Omental fat pad (tissue), 4 donors: ENCODE results near the gene AP1M2. TPM values are rescaled to one million over a fixed set of nuclear protein-coding genes. Genes with fewer than 3 reads are reported as not detected.

Source experiments
- ATAC-seq: fragments of 150-250 bp; one replicate; pipeline ENCODE4 v1.9.1; 2016; ENCODE audit warnings: mild to moderate bottlenecking, moderate library complexity; ENCODE audit not compliant: low FRiP score
- DNase-seq: peaks from one replicate; pipeline ENCODE4 v3.0.0-alpha.2; 2019; ENCODE audit warnings: low spot score
- total RNA-seq, 4 donors: library from RNA; depleted of rRNA; stranded (reverse); fragments of >200 nt; gene quantifications; one replicate each; pipeline ENCODE4 v1.1.0, GENCODE V29; 2016
- TF ChIP-seq, protein P1 (sequence below), 3 donors: fragments of 450-650 bp; IDR thresholded peaks; one replicate each; pipeline ENCODE4 v1.5.1; 2016 to 2017; ENCODE audit warnings: antibody characterized with exemption in 3 of 3, mild to moderate bottlenecking in 3 of 3, moderate library complexity in 2 of 3

Gene AP1M2
- total RNA-seq, result 1 to 10 TPM in 3 of 4 donors, not detected in 1; 1.8 to 8.2 (median 2.4) TPM

DNA sequence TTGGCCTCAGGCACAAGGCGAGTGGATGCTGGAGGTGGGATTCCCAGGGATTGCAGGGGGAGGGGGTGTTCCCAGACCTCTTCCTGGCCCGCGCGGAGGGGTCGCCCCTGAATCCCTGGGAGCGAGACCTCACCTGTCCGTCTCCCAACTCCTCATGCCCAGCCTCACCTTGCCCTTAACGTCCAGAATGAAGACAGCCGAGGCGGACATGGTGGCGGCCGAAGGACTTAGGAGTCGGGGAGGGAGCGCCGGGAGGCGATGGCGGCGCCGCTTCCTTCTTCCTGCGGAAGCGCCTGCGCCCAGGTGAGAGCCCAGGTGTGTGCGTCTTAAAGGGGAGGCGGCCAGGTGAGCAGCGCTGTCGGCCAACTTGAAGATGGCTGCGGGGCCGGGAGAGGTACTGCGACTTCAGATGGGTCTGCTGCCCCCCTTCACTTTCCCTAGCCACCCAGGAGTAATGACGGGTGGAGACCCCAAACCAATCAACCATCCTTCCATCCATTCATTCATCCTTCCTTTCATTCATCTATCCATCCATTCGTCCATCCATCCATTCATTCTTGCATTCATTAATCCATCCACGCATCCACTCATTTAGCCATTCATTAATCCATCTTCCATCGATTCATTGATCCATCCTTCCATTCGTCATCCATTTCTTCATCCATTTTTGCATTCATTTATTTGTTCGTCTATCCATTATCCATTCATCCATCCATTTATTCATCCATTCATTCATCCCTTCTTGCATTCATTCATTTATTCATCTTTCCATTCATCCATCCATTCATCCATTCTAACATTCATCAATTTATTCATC is at the start of gene AP1M2:
Gene AP1M2 (minus strand): TSS at position 291 of the 817 bp plus-strand sequence. CDS start 81 bp downstream, at position 210.
- TF ChIP-seq, protein P1, sequence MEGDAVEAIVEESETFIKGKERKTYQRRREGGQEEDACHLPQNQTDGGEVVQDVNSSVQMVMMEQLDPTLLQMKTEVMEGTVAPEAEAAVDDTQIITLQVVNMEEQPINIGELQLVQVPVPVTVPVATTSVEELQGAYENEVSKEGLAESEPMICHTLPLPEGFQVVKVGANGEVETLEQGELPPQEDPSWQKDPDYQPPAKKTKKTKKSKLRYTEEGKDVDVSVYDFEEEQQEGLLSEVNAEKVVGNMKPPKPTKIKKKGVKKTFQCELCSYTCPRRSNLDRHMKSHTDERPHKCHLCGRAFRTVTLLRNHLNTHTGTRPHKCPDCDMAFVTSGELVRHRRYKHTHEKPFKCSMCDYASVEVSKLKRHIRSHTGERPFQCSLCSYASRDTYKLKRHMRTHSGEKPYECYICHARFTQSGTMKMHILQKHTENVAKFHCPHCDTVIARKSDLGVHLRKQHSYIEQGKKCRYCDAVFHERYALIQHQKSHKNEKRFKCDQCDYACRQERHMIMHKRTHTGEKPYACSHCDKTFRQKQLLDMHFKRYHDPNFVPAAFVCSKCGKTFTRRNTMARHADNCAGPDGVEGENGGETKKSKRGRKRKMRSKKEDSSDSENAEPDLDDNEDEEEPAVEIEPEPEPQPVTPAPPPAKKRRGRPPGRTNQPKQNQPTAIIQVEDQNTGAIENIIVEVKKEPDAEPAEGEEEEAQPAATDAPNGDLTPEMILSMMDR (IDR thresholded peaks at IDR 0.05), result no peak
- no peak for DNase-seq
- no peak for ATAC-seq

DNA sequence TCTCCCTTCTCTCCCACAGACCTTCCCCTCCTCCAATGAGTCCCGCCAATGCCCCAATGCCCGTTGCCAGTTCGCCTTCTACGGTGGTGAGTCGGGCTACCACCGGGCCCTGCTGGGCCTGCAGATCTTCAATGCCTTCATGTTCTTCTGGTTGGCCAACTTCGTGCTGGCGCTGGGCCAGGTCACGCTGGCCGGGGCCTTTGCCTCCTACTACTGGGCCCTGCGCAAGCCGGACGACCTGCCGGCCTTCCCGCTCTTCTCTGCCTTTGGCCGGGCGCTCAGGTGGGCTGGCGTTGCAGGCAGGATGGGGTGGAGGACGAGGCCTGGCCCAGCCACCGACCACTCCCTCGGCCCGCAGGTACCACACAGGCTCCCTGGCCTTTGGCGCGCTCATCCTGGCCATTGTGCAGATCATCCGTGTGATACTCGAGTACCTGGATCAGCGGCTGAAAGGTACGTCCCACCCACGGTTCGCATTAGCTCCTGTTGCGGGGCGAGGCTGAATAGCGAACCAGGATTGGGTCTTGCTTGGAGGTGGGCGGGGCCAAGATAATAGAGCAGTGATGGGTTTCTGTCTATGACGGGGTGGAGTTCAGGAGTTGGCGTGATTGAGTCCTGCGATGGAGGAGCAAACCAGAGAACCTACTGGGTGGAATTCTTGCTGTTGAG is 49.3 kb upstream of the AP1M2 start:
- no peak for DNase-seq
- TF ChIP-seq, protein P1 (IDR thresholded peaks at IDR 0.05), result no peak
- no peak for ATAC-seq

DNA sequence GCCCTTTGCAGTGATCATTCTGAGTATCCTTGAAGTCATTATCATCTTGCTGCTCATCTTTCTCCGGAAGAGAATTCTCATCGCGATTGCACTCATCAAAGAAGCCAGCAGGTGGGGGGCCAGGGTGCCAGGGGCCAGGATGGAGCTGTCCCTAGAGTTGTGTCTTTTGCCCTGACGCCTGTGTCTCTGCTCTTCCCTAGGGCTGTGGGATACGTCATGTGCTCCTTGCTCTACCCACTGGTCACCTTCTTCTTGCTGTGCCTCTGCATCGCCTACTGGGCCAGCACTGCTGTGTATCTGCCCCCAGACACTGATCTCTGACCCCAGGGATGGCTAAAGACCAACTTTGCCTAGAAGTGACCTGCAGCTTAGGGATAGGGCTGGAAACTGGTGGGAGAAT is 47.9 kb upstream of the AP1M2 start:
- no peak for ATAC-seq
- TF ChIP-seq, protein P1 (IDR thresholded peaks at IDR 0.05), result no peak

DNA sequence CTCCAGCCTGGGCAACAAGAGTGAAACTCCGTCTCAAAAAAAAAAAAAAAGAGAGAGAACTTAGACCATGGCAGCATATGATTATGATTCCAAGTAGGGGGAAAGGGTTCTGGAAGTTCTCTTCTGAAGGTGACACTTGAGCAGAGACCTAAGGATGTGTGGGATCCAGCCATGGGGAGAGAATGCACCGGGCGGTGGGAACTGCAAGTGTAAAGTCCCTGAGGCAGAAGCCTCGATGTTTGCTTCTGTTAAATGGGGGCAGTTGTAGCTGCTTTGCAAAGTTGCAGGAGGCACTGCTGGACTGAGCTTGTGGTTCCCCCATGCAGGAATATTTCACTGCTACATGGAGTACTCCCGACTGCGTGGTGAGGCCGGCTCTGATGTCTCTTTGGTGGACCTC is 47.3 kb upstream of the AP1M2 start:
- TF ChIP-seq, protein P1 (IDR thresholded peaks at IDR 0.05), result no peak
- DNase-seq (no peak), ATAC-seq (no peak)

More for the DNA sequence above, 47.9 kb upstream of the AP1M2 start:
- no peak for DNase-seq

DNA sequence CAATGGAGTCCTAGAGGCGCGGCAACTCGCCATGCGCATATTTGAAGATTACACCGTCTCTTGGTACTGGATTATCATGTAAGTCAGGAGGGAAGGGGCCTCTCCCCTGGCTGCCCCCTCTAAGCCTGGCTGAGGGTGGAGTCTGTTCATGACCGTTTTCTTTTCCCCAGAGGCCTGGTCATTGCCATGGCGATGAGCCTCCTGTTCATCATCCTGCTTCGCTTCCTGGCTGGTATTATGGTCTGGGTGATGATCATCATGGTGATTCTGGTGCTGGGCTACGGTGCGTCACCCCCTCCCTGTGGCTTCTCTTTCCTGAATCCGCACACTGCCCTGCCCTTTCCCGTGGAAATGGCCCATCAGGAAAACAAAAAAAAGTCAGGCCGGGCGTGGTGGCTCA is 44.8 kb upstream of the AP1M2 start:
- DNase-seq (no peak), ATAC-seq (no peak)
- TF ChIP-seq, protein P1 (IDR thresholded peaks at IDR 0.05), result no peak

DNA sequence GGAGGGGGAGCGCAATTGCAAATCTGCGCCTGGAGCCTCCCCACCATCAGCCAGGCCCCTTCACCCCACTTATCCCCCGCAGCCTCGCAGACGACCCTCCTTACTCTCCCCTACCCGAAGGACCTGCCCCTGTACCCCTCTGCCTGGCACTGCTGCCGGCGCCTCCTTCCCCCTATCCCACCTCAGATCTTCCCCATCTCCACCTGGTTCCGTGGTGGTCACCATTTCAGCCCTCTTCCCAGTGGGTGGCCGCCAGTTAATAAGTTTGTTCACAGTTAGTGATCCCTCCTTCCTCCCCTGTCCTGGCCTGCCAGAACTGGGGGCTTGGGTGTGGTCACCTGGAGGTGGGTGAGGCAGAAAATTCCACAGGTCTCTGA is 38.6 kb upstream of the AP1M2 start:
- DNase-seq (no peak), ATAC-seq (no peak)
- TF ChIP-seq, protein P1 (IDR thresholded peaks at IDR 0.05), result no peak
